DMS 273 (cell line): ENCODE results near the gene BATF2.

Experiments used
- DNase-seq: peaks from one replicate; lab custom pipeline; 2025; ENCODE audit not compliant: unreplicated experiment; lab: John Stamatoyannopoulos, UW

Gene BATF2

GRCh38 chr11:64970731-64971151 lies 26.0 kb downstream of the BATF2 start:
- DNase-seq: no peak

GRCh38 chr11:64969209-64969608 lies 27.6 kb downstream of the BATF2 start:
- DNase-seq: peak; percentile 69

DNA sequence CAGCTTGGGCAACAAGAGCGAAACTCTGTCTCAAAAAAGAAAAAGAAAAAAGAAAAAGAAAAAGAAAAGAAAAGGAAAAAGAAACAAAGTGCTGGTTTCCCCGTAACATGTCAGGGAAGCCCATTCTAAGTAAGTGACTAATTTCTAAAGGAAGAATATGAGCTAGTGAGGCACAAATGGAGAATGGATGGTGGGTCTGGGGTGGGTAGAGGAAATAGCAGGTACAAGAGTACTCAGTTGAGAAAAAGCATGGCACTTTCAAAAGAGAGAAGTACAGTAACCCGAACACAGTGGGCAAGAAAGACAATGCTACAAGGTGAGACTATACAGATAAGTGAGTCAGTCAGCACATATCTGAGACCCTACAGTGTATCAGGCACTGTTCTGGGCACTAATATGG lies 29.4 kb downstream of the BATF2 start:
- DNase-seq: no peak

- DNase-seq: no peak
Observed at GRCh38 chr11:64963072-64963631, 33.6 kb downstream of the BATF2 start.

GRCh38 chr11:64960719-64961118 lies 36.1 kb downstream of the BATF2 start:
- no peak for DNase-seq

GRCh38 chr11:64959498-64959897 lies 37.3 kb downstream of the BATF2 start:
- no peak for DNase-seq

- DNase-seq: no peak
Observed at GRCh38 chr11:64954201-64954600, 42.6 kb downstream of the BATF2 start.

DNA sequence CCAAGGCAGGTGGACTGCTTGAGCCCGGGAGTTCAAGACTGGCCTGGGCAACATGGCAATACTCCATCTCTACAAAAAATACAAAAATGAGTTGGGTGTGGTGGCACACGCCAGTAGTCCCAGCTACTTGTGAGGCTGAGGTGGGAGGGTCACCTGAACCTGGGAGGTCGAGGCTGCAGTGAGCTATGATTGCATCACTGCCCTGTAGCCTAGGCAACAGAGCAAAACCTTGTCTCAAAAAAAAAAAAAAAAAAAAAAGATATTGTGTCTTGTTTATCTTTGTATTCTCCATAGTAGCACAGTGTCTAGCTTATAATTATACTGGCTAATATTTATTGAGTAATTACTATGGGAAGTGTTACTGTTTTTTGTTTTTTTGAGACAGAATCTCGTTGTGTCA lies 45.2 kb downstream of the BATF2 start:
- no peak for DNase-seq

DNA sequence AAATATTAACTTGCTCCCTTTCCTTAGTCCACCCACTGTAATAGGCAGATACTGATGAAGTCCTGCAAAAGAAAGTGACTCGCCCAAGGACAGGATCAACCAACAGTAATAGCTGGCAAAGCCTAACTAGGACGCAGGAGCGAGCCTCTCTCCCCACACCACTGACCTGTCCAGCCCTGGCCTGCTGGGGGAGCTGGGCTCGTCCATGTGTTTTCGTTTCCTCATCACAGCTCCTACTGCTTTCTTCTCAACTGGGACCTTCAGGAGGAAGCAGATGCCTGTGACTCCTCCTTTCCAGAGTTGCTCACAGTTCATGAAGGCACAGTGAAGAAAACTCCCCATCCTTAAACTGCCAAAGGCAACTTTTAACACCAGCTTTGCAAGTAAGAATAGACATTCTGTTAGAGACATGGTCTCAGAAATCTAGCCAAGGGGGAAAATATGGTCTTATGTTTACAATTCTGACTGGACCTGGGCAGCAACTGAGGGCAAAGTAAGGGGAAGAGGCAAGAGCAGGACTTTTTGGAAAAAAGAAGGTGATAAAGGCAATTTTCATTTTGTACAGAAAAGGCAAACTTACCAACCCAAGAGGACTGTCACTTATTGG lies 49.5 kb downstream of the BATF2 start:
- DNase-seq: no peak
